ENCODE data around the gene SVIL. TPM values are rescaled to one million over a fixed set of nuclear protein-coding genes. Genes with fewer than 3 reads are reported as not detected.
"Not testable (repeated sequence)": the region's sequence is repeated elsewhere in the genome, so short reads cannot be mapped to it uniquely, and the experiment has no call there.

Gene SVIL
- total RNA-seq, 1 experiment from 2014 or later, result 5.7 TPM

DNA sequence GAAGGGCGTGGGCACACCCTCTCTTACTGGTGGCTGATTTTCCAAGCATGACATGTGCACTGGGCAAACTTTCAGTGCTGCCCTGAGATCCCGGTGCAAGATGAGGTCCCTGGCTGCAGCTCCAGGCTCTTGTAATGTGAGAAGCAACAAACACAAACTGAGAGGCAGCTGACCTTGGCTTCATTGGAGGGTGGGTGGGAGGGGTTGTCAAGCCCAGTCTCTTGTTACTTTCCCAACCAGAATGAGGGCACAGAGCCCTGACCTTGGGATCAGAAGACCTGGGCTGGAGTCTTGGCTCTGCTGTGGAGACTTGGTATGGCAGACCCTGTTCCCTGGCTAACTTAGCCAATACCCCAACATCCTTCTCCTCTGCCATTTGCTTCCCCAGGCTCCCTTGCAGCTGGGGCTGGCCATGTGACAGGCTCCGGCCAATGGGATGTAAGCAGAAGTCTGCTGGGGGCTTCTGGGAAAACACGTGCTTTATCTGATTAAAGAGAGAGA is 170.1 kb downstream of the SVIL start:
- DNase-seq (ENCODE audit: low spot score), result not testable (repeated sequence)

DNA sequence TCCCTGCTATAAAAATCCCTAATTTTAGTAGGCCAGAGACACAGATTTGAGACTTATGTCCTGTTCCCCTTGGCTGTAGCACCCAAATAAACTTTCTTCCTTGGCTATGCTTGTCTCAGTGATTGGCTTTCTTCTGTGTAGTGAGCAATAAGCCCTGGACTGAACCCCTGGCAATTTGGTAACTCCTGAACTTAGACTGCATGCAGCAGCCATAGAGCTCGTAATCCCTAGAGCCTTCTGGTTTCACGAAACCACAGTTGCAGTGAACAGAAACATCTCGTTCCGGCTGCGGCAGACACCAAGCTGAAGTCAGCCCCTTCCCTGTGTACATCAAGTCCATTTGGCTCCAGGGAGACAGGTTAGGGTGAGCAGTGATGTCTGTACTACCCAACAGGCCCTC is 173.7 kb downstream of the SVIL start:
- DNase-seq (ENCODE audit: low spot score), result no peak

DNA sequence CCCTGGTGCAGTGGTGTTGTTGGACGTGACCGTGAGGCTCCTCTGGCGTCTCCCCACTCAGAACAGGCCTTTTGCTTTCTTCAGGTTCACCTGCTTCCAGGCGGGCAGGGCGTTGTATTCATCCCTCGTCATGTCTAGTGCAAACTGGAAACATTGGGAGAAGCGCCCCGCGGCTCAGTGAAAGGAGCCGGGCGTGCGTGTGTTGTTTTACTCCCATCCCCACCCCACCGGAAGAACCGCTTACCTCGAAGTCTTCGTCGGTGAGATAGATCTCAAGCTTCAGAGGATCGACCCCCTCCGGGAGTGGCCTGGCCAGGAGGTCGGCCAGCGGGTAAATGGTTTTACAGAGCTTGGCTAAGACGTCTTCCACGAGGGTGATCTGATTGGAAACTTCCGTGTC is 176.6 kb downstream of the SVIL start:
- DNase-seq (ENCODE audit: low spot score), result not testable (repeated sequence)

DNA sequence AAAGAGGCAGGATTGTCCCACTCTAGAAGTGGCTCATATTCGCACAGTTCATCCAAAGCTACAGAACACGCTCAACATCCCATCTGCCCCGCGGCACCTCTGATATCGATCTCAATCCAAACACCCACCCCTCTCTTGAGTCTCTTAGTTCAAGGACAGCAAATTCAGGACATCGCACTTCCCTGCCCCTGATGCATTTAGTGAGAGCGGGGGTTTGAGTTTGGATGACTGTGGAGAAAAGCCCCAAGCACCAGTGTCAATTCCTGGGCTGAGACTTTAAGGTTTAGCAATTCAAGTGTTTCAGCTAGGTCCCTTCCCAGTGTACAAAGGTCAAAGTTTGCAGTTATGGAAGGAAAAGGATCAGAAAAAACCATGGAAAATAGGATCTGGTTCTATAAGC is 179.7 kb downstream of the SVIL start:
- no peak for DNase-seq (ENCODE audit: low spot score)

DNA sequence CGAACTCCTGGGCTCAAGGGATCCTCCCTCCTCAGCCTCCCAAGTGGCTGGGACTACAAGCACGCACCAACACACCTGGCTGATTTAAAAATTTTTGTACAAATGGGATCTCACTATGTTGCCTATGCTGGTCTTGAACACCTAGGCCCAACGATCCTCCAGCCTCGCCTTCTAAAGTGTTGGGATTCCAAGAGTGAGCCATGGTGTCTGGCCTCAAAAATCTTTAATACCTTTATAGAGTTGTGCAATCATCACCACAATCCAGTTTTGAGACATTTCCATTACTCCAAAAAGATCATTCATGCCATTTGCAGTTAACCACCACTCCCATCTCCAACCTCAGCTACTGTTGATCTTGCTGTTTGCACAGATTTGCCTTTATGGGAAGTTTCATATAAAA is 180.5 kb downstream of the SVIL start:
- DNase-seq (ENCODE audit: low spot score), result no peak

DNA sequence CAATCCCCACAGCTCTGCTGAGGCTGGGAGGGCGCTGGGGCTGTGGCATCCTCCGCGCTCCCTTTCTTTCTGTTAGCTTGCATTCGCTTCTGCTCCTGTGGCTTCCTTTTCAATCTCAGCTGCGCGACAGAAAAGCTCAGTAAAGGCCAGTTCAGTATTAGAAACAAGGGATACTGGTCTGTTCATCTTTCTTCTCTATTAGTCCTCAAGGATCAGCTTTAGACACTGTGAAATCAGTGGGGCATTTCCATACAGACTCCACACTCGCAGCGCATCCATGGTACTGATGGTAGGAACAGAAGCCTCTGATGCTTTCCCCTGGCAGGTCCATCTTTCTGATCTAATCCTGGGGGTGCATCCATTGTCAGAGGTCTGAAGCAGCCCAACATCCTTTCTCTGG is 182.2 kb downstream of the SVIL start:
- DNase-seq (ENCODE audit: low spot score), result no peak

DNA sequence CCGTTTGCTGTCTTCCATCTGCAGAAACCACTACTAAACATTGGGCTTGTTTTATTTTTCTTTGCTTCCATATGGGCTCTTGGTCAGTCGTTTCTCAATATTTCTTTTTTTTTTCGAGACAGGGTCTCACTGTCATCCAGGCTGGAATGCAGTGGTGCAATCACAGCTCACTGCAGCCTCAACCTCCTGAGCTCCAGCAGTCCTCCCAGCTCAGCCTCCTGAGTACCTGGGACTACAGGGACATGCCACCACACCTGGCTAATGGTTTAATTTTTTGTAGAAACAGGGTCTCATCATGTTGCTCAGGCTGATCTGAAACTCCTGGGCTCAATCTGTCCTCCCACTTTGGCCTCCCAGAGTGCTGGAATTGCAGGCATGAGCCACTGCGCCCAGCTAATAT is 182.8 kb downstream of the SVIL start:
- DNase-seq (ENCODE audit: low spot score), result no peak

DNA sequence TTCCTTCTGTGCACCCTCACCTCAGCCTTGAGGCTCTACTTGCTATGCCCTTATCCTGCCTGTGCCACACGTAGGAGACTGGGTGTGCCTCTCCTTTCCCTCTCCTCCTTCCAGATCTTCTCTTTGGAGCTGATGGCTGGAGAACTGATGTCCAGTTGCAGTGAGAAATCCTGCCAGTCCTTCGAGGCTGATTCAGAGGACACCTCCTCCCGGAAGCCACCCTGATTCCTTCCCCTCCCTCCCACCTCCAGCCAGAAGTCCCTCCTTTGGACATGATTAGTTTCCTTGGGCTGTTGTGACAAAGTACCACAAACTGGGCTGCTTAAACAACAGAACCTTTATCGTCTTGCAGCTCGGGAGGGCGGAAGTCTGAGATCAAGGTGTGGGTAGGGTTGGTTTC is 184.4 kb downstream of the SVIL start:
- DNase-seq (ENCODE audit: low spot score), result no peak

DNA sequence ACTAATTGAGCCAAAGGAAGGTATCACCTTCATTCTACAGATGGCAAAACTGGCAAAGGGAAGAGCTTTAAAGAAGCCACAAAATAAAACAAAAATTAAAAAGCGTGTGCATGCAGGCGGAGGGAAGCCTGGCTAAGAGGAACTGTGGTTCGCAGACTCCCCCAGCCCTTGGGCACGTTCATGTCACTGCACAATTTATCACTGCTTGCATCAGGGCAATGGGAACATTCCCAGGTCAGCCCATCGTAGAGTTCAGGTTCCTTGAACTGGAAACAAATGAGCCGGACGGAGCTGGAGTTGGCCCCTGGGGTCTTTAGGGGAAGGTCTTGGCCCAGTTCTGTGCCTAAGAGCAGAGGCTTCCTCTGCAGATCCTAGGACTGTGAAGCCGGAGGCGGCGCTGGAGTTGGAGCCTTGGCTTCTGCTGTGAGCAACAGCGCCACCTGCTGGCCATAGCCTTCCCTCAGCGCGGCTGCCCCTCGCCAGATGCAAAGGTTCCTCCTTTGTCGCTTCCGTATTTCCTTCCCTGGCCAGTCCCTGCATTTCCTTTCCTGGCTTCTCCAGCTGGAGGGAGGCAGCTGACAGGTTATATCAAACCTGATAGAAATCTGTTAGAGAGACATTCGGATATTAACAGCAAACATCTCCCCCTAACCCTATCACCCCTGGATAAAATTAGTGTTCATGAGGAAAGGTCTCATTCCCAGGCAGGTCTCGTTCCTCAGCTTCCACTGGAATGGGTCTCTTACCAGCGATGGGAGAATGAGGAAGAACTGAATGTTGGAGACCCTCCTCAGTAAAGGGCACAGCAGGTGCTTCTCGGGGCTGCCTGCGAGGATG is 185.8 kb downstream of the SVIL start:
- peak; percentile 84 for DNase-seq (ENCODE audit: low spot score)

DNA sequence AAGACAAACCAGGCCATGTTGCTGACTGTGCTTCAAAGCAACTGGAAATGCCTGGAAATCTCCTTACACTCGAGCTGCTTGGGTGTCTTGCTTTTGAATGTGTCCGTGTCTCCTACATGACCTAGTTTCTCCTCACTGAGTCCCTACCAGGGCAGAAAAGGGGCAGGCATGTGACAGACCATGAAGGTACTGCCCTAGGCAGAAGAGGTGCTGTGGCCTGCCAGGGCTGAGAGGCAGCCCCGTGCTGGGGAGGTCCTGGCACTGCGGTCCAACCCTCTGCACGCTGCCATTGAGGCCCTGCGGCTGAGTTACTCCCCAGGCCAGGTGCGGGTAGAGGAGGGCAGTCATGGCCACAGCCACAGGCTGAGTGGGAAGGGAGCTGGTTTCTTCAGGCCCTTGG is 186.6 kb downstream of the SVIL start:
- no peak for DNase-seq (ENCODE audit: low spot score)

DNA sequence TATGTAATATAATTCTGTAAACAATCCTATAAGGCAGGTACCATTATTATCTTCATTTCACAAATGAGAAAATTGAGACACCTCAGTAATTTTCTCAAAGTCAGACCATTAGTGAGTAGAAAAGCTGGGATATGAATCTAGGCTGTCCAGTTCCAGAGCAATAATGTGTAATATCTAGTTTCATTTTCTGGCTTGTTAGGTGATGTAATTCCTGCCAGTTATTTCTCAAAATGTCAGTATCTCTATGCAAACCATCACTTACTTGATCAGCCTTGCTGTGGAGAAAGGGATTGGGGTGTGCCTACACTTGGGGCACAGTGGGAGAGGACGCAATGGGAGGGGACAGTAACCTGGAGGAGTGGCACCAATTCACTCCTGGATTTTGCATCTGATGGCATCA is 188.4 kb downstream of the SVIL start:
- DNase-seq (ENCODE audit: low spot score), result no peak

DNA sequence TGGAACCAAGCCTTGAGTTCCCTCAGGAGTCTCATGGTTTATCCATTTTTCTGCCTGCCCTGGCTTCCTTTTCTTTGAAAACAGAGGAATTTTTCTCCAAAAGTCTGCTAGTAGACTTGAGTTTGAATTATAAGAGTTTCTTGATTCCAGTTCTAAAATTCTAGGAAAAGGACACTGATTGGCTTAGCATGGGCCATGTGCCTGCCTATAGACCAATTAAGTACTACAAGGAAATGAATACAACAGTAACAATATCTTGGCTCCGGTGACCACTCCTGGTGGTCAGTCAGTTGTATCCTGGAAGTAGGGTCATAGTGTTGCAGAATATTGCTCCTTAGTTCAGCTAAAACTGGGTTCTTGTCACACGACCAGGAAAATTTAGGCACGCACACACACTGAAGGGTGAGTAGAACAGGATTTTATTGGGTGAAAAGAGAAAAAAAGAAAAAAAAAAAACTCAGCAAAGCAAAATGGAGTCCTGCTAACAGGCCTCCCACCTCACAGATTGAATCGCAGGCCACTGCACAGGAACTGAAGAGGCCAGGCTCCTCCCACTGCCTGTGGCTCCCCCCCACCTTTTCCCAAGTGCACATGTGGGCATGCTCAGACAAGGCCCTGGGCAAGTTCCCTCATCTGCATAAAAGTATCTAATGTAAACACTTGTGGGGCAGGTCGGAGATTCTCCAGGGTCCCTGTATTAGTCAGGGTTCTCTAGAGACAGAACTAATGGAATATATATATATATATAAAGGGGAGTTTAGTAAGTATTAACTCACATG is 190.8 kb downstream of the SVIL start:
- DNase-seq (ENCODE audit: low spot score), result no peak

DNA sequence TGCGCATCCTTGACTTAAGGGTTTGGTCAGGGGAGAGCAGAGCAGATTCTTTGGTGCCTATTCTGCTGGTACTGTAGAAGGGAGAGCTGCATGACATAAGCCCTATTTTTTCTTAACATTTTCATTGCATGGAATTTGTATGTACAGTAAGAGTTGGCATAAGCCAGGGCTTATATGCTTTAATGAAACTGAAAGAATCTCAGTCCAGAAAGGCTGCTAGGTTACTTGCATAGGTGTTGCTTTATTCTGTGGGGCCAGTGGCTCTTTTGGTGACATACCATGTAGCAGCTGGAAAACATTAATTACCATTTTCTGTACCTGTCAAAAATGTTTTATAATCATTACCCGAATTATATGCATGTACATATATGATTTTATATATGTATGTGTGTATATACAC is 193.8 kb downstream of the SVIL start:
- no peak for DNase-seq (ENCODE audit: low spot score)

DNA sequence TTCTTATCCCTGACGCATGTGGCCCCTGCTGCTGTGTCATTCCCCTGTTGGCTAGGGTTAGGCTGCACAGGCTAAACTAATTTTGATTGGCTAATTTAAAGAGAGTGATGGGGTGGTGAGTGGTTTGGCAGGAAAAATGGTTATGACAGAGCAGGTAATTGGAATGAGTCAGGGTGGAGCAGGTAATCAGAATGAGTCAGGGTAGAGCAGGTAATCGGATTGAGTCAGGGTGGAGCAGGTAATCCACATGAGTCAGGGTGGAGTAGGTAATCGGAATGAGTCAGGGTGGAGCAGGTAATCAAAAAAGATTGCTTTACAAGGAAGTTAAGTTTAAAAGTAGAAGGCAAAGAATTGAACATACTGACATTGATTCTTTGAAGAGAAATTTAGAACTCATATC is 195.8 kb downstream of the SVIL start:
- DNase-seq (ENCODE audit: low spot score), result not testable (repeated sequence)

DNA sequence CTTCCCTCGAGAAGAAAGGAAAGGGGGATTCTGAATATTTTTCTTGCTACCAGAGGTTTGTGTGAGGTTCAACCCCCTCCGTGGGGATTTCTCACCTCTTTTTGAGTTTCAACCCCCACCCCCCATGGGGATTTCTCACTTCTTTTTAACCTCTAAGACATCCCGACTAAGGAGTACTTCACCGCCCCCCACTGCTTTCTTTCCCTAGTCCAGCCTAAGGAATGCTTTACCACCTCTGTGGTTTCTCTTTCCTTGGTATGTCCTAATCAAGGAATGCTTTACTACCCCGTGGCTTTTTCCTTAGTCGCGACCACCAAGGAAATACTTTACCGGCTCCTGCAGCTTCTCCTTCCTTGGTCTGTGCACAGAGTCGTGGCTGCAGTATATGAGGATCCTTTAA is 196.5 kb downstream of the SVIL start:
- no peak for DNase-seq (ENCODE audit: low spot score)

DNA sequence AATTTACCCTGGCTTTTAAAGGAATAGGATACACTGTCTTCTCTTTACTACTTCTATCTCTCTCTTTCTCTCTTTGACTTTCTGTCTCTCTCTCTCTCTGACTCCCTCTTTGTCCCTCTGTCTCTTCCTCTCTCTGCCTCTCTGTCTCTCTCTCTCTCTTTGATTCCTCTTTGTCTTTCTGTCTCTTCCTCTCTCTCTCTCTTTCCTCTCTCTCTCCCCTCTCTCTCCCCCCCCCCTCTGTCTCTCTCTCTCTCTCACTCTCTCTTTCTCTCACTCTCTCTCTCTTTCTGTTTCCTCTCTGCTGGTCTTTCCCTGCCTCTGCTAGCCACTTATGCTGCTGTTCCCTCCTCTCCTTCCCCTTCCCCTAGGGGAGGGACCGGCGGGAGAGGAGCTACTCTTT is 196.9 kb downstream of the SVIL start:
- no peak for DNase-seq (ENCODE audit: low spot score)

DNA sequence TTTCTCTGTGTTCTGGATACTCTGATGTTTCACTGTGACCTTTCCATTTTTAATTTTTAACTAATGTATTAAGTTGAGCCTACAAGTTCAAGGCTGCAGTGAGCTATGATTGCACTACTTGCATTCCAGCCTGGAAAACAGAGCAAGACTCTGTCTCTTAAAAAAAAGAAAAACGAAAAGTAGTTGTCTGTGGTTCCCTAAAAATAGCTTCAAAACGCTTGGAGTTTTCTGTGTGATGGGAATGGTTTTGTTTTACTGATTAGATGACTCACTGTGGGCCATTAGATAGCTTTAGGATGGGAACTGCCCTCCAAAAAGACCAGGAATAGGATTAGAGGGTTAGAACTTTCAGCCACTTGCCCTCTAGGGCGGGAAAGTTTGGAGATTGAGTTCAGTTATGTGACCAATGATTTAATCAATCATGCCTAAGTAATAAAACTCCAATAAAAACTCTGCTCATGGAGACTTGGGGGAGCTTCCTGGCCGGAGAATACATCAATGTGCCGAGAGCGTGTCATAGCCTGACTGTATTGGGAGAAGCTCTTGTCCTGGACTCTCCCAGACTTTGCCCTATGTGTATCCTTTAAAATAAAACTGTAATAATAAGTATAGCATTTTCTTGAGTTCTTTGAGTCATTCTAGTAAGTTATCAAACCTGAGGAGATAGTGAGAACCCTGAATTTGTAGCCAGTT is 198.8 kb downstream of the SVIL start:
- no peak for DNase-seq (ENCODE audit: low spot score)

DNA sequence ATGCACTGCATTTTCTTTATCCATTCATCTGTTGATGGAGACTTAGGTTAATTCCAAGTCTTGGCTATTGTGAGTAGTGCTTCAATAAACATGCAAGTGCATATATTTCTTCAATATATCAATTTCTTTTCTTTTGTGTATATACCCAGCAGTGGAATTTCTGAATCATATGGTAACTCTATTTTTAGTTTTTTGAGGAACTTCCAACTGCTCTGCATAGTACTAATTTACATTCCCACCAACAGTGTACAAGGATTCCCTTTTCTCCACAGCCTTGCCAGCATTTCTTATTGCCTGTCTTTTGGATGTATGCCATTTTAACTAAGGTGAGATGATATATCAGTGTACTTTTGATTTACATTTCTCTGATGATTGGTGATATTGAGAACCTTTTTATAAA is 200.7 kb downstream of the SVIL start:
- no peak for DNase-seq (ENCODE audit: low spot score)

DNA sequence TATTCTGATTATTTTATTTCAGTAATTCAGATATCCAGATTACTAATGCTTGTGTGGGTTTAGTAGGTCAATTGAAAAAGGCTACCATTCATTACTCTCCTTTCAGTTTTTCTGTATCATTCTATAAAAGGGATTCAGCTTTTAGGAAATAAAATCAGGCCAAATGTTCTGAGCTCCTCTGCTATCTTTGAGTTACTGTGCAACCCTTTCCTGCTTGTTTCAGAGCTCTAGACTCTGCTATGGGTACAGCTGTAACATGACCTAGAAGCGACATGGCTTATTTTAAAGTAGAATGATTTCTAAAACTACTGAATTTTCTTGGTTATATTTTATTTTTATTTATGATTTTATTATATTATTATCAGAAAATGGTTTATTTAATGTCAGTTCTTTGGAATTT is 203.1 kb downstream of the SVIL start:
- DNase-seq (ENCODE audit: low spot score), result no peak

DNA sequence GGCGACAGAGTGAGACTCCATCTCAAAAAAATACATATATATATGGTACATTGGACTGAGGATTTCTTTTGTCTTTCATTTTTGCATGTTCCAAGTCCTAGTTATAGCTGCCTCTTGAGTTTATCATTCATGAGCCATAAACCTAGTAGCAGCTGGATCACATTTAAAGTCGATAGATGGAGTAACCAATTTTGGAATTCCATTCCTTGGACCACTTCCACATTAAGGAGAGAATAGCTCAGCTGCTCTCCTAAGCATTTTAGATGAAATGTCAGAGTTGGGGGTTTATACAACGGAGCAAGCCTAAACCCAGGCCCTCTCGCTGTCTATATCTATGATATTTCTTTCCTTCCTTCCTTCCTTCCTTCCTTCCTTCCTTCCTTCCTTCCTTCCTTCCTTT is 204.7 kb downstream of the SVIL start:
- DNase-seq (ENCODE audit: low spot score), result no peak

DNA sequence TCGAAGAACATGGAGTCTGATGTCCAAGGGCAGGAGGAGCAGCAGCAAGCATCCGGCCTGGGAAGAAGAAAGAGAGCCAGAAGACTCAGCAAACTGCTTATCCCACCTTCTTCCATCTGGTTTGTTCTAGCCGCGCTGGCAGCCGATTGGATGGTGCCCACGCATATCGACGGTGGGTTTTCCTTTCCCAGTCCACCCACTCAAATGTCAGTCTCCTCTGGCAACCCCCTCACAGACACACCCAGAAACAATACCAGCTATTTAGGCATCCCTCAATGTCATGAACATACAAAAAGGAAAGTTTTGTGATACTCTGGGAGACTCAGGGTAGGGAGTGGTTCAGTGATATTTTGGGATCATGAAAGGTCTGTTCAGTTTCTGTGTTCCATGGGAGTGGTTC is 206.3 kb downstream of the SVIL start:
- no peak for DNase-seq (ENCODE audit: low spot score)

DNA sequence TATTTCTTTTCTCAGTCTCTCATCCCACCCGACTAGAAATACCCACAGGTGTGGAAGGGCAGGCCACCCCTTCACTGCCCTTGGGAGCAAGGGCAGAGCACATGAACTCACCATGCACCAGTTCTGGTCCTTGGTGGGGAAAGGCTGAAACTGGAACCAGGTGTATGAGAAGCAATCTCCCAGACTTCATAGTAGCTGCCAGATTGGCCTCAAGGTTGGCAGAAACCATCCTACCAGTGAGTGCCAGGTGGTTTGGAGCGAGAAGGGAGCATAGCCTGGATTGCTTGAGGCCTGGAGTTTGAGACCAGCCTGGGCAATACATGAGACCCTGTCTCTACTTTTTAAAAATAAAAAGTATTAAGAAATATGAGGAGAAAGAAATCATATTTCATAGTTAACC is 207.1 kb downstream of the SVIL start:
- no peak for DNase-seq (ENCODE audit: low spot score)
